ENCODE data around the gene CD164. TPM values are rescaled to one million over a fixed set of nuclear protein-coding genes. Genes with fewer than 3 reads are reported as not detected.

CD164 gene
- total RNA-seq, 1 experiment from 2014 or later, result 337 TPM

DNA sequence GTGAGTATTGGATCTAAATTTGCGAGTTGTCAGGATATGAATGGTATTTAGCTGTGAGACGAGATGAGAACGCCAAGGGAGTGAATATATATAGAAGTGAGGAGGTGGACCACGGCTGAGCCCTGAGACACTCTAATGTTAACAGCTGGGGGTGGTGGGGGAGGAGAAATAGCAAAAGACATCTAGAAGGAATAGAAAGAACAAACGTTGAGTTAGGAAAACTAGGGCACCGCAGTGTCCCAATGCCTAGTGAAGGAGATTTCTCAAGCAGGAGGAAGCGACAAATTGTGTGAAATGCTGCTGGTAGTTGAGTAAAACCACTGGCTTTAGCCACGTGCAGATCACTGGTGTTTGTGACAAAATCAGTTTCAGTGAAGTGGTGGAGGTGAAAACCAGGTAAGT lies 56.9 kb downstream of the CD164 start:
- no peaks in the 10 kb centered on the region for H3K4me1 ChIP-seq (ENCODE audit: control insufficient read depth, insufficient read depth, low read length)
- TF ChIP-seq, protein P1, sequence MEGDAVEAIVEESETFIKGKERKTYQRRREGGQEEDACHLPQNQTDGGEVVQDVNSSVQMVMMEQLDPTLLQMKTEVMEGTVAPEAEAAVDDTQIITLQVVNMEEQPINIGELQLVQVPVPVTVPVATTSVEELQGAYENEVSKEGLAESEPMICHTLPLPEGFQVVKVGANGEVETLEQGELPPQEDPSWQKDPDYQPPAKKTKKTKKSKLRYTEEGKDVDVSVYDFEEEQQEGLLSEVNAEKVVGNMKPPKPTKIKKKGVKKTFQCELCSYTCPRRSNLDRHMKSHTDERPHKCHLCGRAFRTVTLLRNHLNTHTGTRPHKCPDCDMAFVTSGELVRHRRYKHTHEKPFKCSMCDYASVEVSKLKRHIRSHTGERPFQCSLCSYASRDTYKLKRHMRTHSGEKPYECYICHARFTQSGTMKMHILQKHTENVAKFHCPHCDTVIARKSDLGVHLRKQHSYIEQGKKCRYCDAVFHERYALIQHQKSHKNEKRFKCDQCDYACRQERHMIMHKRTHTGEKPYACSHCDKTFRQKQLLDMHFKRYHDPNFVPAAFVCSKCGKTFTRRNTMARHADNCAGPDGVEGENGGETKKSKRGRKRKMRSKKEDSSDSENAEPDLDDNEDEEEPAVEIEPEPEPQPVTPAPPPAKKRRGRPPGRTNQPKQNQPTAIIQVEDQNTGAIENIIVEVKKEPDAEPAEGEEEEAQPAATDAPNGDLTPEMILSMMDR (IDR thresholded peaks at IDR 0.05), result no peak
- no peak for TF ChIP-seq TCF7L2 (IDR thresholded peaks at IDR 0.05; ENCODE audit: low read depth, low read length)
- TF ChIP-seq, protein P2, sequence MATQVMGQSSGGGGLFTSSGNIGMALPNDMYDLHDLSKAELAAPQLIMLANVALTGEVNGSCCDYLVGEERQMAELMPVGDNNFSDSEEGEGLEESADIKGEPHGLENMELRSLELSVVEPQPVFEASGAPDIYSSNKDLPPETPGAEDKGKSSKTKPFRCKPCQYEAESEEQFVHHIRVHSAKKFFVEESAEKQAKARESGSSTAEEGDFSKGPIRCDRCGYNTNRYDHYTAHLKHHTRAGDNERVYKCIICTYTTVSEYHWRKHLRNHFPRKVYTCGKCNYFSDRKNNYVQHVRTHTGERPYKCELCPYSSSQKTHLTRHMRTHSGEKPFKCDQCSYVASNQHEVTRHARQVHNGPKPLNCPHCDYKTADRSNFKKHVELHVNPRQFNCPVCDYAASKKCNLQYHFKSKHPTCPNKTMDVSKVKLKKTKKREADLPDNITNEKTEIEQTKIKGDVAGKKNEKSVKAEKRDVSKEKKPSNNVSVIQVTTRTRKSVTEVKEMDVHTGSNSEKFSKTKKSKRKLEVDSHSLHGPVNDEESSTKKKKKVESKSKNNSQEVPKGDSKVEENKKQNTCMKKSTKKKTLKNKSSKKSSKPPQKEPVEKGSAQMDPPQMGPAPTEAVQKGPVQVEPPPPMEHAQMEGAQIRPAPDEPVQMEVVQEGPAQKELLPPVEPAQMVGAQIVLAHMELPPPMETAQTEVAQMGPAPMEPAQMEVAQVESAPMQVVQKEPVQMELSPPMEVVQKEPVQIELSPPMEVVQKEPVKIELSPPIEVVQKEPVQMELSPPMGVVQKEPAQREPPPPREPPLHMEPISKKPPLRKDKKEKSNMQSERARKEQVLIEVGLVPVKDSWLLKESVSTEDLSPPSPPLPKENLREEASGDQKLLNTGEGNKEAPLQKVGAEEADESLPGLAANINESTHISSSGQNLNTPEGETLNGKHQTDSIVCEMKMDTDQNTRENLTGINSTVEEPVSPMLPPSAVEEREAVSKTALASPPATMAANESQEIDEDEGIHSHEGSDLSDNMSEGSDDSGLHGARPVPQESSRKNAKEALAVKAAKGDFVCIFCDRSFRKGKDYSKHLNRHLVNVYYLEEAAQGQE (IDR thresholded peaks at IDR 0.05; ENCODE audit: insufficient read depth in 1 of 2, low read depth in 2 of 2, low read length in 1 of 2), result no peak
- no peak for TF ChIP-seq SIN3A (IDR thresholded peaks at IDR 0.05; ENCODE audit: borderline replicate concordance, insufficient read depth, low read depth, low read length)
- TF ChIP-seq POLR2AphosphoS5 (IDR thresholded peaks at IDR 0.05; ENCODE audit: low read depth, low read length), result no peak
- no peak overlapping the region for H3K4me3 ChIP-seq (ENCODE audit: low read depth in 2 of 2, low read length in 2 of 2)
- intact Hi-C loops (cut with micrococcal nuclease; ENCODE audit: unreplicated experiment), result no loop called here
- no TSS peak for BruUV-seq (replicated peaks)
- CTCF ChIA-PET, result no interaction called here
- POLR2A ChIA-PET, result no interaction called here
- no peak for DNase-seq (ENCODE audit: low read depth, low spot score)
- H3K27me3 ChIP-seq (ENCODE audit: control insufficient read depth, insufficient read depth, low read length), result peaks cover 4% of the 10 kb centered on the region; the same call in 1 of the 2 replicates
- ATAC-seq, result no peak
- no peaks in the 10 kb centered on the region for H3K9me3 ChIP-seq (ENCODE audit: control insufficient read depth, insufficient read depth, low read depth, low read length)
- no peaks in the 10 kb centered on the region for H3K36me3 ChIP-seq (ENCODE audit: control insufficient read depth, insufficient read depth, low read length)
- H3K27ac ChIP-seq (ENCODE audit: low read length), result no peak overlapping the region
- in situ Hi-C loops (cut with HindIII; ENCODE audit: low pct_unique_long_range_greater_than_20kb, low sequenced_read_pairs), result no loop called here

DNA sequence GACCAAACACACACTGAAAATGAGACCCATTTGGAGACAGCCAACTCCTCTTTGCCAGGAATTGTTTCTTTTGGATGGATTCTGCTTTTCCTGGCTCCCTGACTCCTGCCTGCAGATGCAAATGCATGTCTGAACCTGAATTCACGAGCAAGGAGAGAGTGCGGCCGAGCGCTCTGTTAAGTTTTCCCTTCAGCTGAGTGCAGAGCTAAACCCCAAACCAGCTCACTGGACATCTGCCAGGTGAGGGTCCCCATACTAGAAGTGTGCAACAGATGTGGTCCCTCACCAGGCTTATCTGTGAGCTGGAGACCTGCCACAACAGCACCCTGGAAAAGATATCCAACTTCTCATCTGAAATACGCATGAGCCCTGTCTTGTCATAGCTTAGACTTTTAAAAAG lies 59.0 kb downstream of the CD164 start:
- H3K27ac ChIP-seq (ENCODE audit: low read length), result no peak overlapping the region

More for the DNA sequence above, 59.0 kb downstream of the CD164 start:
- in situ Hi-C loops (cut with HindIII; ENCODE audit: low pct_unique_long_range_greater_than_20kb, low sequenced_read_pairs) (no loop called here), intact Hi-C loops (cut with micrococcal nuclease; ENCODE audit: unreplicated experiment) (no loop called here)
- no peak for TF ChIP-seq POLR2AphosphoS5 (IDR thresholded peaks at IDR 0.05; ENCODE audit: low read depth, low read length)
- TF ChIP-seq, protein P1 (IDR thresholded peaks at IDR 0.05), result no peak
- no peak for TF ChIP-seq TCF7L2 (IDR thresholded peaks at IDR 0.05; ENCODE audit: low read depth, low read length)
- ATAC-seq, result no peak
- no peaks in the 10 kb centered on the region for H3K4me1 ChIP-seq (ENCODE audit: control insufficient read depth, insufficient read depth, low read length)
- H3K4me3 ChIP-seq (ENCODE audit: low read depth in 2 of 2, low read length in 2 of 2), result no peak overlapping the region
- H3K27me3 ChIP-seq (ENCODE audit: control insufficient read depth, insufficient read depth, low read length), result peaks cover 4% of the 10 kb centered on the region; the same call in 1 of the 2 replicates
- no TSS peak for BruUV-seq (replicated peaks)
- no peaks in the 10 kb centered on the region for H3K9me3 ChIP-seq (ENCODE audit: control insufficient read depth, insufficient read depth, low read depth, low read length)
- no peak for DNase-seq (ENCODE audit: low read depth, low spot score)
- POLR2A ChIA-PET, result no interaction called here
- H3K36me3 ChIP-seq (ENCODE audit: control insufficient read depth, insufficient read depth, low read length), result no peaks in the 10 kb centered on the region
- CTCF ChIA-PET, result no interaction called here
